COR-L47 (cell line): Measurements from ENCODE around the gene CYBA.

Experiments used
- DNase-seq: peaks from one replicate; lab custom pipeline; 2025; lab: John Stamatoyannopoulos, UW

CYBA gene

GRCh38 chr16:88662843-88663606 is 12.2 kb upstream of the CYBA start, which contains the start of gene MVD:
TSS of gene MVD (minus strand) at chr16:88663091. CDS start at chr16:88663080, 11 bp downstream.
- peak; percentile 97 for DNase-seq

GRCh38 chr16:88662222-88662842 is 11.5 kb upstream of the CYBA start:
- no peak for DNase-seq

- no peak for DNase-seq
These were observed 10.6 kb upstream of the CYBA start for GRCh38 chr16:88661468-88661867.

DNA sequence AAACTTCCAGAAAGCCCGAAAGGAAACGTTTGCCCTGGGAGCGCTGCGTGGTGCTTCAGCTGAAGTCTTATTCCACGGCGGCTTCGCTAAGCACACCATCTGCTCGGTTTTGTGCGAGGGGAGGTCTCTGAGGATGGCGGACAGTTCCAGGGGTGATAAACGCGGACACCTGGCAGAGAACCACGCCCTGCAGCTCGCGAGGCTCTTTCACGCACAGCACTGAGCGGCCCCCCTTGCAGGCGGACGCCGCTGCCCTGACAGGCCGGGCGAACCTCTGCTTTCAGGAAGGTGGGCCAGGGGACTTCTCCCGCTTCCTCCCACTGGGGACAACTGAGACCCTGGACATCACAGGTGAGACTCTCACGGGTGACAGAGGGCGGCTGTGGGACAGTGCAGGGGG is 8.3 kb upstream of the CYBA start:
- no peak for DNase-seq

DNA sequence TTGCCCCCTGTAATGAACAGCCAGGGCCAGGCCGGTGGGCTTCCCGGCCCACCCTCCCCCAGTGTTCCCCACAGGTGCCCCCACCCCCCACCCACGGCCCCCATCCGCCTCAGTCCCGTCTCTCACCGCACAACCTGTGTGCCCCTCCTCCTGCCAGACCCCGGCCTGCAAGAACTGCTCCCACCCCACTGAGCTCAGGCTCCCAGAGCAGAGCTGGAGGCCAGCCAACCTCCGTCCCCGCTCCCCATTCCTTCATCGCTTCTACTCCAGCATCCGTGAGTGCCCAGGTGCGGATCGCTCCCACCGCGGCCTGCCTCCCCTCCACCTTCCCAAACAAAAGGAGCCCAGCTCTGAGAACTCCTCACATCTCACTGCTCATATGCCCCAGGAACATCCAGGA is 7.9 kb upstream of the CYBA start:
- no peak for DNase-seq

GRCh38 chr16:88657371-88657770 is 6.5 kb upstream of the CYBA start:
- no peak for DNase-seq

- DNase-seq = no peak
These were observed 5.6 kb upstream of the CYBA start for GRCh38 chr16:88656291-88656980.

- DNase-seq = no peak
These were observed 5.0 kb upstream of the CYBA start for GRCh38 chr16:88655733-88656281.

DNA sequence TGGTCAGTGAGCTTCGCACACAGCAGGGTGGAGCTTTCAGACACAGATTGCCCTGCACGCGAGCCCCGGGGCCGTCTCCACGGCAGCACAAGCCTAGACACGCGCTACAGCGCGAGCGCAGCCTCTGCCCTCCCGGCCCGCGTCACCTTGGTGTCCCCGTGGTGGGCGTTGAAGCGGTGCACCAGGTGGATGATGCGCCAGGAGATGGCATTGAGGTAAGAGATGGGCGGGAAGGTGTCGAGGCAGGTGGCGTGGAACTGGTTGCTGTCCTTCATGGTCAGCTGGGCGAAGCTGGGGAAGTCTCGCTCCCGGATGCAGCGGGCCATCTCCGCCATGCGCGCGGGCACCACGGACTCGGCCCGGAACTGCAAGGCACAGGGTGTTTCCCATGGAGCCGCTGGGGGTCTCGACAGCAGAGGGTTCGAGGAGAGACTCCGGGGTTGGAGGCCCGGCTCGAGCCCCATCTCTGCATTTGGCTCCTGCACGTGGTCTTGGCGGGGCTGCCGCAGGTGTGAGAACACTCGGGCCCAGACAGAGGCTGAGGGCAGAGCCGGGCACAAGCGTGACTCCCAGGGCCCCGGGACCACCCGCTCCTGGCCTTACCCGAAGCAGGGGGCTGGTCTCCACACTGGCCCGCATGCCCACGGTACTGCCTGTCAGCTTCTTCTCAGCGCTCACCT is 4.3 kb upstream of the CYBA start:
- DNase-seq = no peak

GRCh38 chr16:88654363-88655052 is 3.7 kb upstream of the CYBA start:
- no peak for DNase-seq

DNA sequence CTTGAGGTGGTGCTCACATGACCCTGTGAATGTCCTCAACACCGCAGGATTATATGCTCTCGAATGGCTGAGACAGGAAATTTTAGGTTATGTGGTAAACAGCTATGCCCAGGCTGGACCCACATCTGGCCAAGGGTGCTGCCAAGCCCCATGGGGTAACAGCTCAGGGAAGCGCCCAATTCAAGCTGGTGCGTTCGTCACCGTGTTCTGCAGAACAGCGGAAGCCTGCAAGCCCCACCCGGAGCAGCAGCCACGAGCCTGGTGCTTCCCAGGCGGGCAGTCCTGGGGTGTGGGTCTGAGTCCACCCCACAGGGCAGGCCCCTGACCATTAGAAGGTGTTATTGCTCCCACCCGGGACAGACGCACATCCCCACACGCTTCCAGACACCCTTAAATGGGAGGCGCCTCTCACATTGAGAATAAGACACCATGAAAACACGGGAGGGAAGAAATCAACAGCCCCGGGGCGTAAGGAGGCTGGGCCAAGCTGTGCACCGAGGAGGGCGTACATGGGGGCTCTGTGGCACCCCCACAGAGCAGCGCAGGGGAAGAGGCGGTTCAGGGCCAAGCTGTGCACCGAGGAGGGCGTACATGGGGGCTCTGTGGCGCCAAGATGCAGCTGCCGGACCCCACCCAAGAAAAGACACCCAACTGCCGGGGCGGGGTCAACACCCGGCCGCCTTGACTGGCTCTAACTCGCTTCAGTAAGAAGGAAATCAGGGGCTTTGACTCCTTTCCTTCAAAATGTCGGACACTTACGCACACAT is 2.9 kb upstream of the CYBA start:
- DNase-seq = no peak

- DNase-seq = no peak
These were observed 2.2 kb upstream of the CYBA start for GRCh38 chr16:88653101-88653500.

DNA sequence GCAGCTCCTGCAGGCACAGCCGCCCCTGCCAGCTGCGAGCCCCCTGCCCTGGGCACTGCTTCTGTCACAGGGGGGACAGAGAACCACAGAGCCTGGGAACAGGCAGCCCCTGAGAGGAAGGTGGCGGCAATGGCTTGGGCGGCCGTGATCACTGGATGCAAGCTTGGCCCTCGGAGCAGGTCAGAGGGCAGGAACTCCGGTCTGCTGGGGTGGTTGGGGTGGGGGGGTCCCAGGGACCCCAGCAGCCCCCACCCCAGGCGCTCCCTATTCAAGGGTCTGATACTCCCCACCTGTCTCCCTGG is 1.9 kb upstream of the CYBA start:
- DNase-seq = no peak

- DNase-seq = no peak
These were observed 1.3 kb upstream of the CYBA start for GRCh38 chr16:88651989-88652761.

DNA sequence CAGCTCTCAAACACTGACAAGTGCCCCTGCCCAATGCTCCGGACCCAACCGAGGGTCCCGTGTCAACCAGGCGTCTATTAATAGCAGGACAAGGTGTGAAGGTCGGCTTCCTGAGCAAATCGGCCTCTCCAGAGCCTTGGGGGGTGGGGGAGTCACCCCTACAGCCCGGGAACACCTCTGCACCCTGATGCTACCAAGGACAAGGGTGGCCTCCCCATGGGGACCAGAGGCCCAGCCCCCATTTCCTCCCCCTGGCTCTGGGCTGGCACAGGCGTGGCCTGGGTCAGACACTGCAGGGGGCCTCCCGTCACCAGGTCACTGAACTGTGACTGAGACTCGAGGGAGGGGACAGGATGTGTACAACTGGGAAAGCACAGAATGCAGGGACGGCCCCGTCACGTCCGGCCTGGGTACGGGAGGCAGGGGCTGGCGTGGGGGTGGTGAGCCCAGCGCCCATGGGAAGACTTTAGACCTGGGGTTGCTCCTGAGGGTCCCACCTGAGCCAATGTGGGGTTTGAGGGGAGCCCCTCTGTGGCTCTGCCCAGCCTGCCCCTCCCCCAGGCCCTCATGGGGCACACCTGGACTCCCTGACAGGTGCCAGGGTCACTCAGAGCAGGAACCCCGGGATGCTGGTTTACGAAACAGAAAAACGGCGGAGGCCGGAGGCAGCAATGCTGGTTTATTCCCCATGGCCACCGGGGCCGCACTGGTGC is 579 bp upstream of the CYBA start:
- no peak for DNase-seq

DNA sequence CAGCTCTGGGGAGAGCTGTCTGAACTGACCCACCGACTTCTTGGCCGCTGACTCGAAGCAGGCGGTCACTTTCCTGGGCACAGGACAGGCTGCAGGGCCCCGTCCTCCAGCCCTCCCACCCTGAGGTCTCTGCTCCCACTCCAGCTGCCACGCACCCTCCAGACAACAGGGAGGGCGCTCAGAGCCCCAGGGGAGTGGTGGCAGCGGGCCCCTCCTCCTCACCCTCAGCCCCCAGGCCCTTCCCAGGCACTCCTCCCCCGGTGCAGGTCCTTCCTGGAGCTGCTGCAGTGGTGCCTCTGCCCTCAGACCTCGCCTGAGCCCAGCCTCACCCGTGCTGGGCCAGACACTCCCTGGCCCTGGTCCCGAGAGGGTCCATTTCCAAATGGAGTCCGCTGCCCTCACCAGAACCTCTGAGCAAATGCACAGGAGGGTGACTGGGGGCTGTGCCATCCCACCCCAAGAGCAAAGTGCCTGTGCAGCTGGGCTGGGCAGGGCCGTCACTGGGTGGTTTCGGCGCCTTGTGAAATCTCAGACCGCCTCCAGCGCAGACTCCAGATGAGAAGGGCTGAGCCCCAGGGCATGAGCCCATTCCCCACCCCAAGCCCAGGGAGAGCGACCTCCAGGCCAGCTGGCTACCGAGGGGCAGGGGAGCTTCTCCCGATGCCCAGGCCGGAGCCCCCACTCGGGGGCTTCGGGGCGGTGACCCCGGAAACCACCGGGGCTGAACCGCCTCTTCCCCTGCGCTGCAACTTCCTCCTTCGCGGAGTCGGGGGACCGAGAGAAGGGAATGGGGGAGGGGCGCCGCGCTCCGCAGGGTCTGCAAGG is 717 bp downstream of the CYBA start:
- no peak for DNase-seq

DNA sequence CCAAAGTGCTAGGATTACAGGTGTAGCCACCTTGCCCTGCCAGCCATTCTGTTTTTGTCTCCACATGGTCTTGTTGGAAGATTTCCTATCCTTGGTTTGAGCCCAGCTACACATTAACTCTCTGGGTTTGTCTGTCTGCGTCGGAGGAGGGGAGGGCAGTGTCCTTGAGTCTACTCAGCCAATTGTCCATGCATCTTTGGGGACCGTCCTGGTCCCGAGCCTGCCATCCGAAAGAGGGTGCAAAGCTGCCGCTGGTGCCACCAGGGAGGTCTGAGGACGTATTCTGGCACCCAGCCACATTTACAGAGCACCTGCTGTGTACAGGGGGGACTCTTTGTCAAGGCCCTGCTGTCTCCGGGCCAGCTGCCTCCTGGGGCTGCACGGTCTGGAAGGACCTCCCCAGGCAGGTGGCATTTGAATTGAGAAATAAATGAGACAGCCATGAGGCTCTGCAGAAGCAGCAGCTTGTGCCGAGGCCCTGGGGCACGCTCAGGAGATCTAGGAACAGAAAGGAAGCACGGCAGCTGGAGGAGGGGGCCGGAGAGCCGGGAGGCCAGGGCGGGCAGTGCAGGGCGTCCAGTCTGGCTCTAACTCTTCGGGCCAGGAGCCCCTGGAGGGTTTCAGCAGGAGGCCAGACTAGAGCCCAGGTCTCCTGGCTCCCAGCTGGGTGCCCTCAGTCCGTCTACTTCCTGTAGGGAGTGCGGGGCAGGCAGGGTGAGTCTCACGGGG is 1.5 kb downstream of the CYBA start:
- DNase-seq = peak; percentile 85
